HG02870 (cell line): ENCODE measurements around the gene SERPINI1.

Experiments
- ATAC-seq: cut with Tn5 transposase; IDR thresholded peaks from one replicate; pipeline ENCODE4 v1.9.1; 2021; ENCODE audit warnings: mild to moderate bottlenecking, moderate library complexity; ENCODE audit not compliant: unreplicated experiment

Gene SERPINI1

DNA sequence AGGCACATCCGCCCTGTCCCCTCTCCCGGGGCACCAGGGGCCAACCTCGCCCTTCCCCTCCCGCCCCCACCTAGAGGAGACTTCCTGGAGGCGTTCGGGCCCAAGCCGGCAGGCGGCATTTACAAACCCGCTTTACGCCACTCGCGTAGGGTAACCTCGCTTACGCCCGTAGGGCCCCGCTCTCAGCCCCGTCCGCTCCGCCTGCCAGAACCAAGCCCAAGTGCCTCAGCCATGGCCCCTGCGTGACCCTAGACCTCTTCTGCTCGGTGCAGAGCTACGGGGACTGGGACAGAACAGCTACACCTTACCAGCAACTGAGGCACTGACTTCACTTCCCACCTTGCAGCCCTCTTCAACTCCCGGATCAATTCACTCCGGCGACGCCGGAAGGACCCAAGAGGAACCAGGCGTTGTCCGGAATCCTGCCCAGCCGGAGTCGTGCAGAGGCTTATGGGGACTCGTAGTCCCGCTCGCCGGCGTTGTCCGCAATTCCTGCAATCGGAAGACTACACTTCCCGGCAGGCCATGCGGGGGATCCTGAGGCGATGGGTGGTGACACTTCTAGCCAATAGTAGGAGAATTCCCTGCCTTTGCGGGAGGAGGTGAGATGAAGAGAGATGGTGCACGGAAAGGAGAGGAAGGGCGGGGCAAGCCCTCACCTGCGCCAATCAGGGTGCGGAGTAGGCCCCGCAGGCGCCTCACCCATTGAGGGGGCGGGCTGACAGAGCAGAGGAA is 856 bp upstream of the SERPINI1 start, which contains the start of gene PDCD10:
Gene PDCD10, minus strand, starts transcription at position 395 of the 735 bp plus-strand sequence. CDS start 14,735 bp downstream, outside the sequence.
- peak; percentile 88 for ATAC-seq

DNA sequence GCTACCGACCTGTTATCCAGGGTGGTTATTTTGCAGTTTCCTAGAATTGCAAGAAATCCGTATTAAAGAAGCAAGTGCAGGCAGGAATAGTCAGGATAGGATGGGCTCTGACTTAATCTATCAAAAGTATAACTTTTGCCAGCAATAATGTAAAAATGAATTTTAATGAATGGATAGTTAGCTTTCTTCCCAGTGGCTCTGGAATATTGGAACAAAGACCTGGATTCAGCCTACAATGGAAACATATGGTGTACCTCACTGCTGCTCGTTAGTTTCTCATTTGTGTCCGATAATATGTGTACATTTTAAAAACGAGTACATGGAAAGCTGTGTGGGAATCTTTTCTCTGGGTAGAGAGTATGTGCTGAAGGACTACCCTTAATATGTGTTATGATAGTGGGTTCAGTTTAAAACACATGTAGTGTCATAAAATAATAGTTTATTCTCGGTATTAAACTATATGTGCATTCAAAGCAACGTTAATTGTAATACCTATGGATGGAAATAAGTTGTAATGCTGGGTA is 805 bp downstream of the SERPINI1 start:
- no peak for ATAC-seq

DNA sequence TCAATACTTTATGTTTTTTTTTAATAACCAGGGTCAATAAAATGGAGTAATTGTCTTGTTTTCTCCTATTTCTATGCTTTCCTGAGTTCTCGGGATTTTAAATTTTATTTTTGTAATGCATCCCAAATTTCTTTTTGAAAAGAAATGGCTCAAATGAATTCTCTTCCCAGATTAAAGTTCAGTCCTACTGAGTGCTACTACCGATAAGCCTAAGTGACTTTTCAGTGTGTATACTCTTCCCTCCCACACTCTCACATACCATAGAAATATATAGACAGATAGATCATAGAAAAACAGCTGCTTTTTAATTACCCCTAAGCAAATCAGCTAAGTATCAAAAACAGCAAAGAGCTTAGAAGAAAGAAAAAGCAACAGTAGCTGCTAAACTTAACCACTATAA is 1.5 kb downstream of the SERPINI1 start:
- ATAC-seq = no peak

- ATAC-seq = no peak
Observed at GRCh38 chr3:167738037-167738436, 2.5 kb downstream of the SERPINI1 start.

GRCh38 chr3:167739190-167739810 is 3.8 kb downstream of the SERPINI1 start:
- no peak for ATAC-seq

DNA sequence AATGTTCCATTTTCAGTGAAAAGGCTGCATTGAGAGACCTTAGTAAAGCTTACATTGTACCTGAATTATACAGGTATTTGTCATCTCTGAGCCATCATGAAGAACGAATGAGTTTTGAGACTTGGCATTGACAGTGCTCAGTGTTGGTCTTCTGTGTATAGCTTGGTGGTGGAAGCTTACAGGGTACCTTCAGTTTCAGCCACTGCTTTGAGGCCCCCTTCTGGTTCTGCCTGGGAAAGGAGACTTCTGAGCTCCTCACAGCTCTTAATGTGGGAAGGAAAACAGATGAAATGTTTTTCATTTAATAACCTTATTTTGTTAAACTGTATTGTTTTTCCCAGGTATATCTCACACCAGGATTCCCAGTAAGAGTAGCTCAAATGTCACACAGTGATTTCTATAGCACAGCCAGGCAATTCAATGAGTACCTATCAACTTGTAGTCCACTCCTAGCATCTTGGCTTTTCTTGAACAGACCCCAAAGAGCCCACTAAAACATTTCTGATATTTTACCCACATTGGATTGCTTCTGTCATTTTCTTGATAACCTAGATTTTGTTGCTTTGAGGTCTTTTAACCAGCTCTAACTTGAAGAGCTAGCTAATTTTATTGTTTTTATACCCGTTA is 5.6 kb downstream of the SERPINI1 start:
- peak; percentile 94 for ATAC-seq

DNA sequence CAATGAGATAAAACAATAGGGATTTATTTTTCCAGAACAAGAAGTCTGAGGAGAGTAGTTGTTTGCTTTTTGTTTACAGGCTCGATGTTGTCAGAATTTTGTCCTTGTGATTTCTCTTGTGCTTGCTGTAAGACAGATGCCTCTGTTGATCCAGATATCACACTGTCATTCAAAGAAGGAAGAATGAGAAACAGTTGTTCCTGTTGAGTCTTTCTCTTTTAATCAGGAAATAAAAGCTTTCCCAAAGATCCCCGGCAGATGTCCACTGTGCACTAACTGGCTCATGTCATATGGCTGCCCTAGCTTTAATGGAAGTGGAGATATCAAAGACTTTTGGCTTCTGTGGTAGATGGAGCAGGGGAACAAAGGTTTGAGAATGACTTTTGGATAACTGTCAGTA is 6.8 kb downstream of the SERPINI1 start:
- ATAC-seq = no peak

DNA sequence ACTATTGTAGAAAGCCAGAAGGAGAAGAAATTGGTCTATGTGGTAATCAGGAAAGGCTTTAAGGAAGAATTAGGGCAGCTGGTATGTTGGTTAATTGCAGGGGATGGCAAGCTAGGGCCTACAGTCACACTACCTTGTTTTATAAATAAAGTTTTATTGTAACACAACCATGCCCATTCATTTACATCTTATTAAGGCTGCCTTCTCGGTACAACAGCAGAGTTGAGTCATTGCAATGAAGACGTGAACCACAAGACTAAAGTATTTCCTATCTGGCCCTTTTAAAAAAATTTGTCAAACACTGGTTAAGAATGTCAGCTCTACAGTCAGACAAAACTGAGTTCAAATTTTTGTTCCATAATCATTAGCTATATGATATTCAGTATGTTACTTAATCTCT is 8.3 kb downstream of the SERPINI1 start:
- ATAC-seq = no peak

DNA sequence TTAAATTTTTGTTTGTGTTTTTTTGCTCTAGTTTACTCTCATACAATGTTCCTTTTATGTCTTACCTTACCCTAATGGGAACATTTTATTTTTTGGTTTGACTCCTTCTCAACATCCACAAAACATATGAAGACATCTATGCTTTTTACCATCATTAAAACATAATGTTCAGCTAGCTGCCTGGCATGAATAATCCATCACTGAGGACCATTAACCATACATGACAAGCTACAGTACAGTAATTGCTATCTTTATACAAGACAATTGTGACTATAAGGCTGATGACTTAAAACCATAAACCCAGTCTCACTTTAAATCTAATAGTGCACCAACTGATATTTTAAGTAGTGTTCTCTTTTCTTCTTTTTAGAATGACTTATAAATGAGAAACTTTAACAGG is 13.7 kb downstream of the SERPINI1 start:
- no peak for ATAC-seq

DNA sequence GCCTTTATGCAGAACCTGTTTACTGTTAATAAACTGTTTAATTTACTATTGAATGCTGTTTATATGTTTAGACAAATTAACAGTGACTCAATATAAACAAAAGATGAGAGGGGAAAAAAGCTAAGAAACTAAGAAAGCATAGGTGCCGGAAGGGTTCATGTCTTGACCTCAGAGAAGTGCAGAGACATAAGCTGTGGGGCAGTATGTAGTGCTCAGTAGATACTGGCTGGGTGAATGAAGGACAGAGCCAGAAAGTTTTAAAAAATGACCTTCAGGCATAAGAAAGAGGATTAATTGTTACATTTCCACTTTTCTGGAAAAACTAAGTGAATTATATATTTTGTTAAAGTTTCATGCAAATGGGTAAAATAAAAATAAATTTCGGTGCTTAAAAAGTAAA is 14.2 kb downstream of the SERPINI1 start:
- no peak for ATAC-seq

GRCh38 chr3:167750272-167750971 is 14.9 kb downstream of the SERPINI1 start:
- peak; percentile 95 for ATAC-seq

DNA sequence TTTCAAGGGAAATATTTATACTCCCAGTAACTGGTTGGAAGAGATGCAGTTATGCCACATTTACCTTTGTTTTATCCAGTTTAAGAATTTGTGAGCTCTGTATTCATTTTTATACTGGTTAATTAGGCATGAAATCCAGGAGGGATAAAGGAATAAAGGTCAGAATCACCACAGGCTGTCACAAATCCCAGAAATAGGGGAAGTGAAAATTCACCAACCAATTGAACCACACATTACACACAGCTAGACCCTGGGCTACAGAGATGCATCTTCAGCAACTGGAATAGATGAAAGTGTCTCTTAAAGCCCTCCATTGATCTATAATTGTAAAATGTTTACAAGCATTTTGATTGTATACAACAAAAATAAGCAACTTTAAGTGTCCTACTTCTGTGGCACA is 18.5 kb downstream of the SERPINI1 start:
- ATAC-seq = no peak

GRCh38 chr3:167761302-167761701 is 25.8 kb downstream of the SERPINI1 start:
- ATAC-seq = no peak

- no peak for ATAC-seq
Observed at GRCh38 chr3:167762296-167762695, 26.8 kb downstream of the SERPINI1 start.

GRCh38 chr3:167772992-167773391 is 37.5 kb downstream of the SERPINI1 start:
- no peak for ATAC-seq

DNA sequence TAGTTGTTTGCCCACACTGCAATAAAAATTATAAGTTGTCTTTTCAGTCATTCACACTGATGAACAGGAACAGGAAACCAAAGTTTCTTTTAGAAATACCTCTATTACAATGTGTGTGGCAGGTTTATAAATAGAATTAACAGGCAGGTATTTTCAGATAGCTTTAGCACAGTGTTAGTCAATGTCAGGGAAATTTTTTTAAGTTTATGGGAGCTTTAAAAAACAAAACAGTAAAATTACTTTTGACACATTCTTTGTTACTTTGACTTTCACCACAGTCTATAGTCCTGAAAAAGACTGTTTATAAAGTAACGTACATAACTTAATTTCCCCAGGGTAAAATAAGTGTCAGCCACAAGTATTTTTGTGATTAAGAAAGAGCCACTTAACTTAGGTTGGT is 38.1 kb downstream of the SERPINI1 start:
- ATAC-seq = peak; percentile 78

- ATAC-seq = no peak
Observed at GRCh38 chr3:167776066-167776685, 40.7 kb downstream of the SERPINI1 start.

DNA sequence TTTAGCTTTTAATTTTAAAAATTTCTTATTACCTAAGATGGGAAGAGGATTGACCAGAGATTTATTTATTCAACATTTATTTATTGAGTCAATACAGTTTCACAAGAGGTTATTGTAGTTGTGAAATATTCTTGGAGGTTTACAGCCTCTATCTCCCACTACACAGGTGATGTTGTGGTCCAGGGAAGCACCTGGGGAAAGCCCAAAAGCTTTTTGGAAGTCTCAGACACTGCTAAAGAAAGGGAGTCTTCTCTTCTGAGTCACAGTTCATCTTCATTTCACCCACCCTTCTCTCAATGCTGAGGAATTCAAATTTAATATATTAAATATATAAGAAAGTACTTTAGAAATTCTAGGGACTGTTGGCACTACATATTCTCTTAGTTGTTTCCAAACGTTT is 41.8 kb downstream of the SERPINI1 start:
- ATAC-seq = peak; percentile 67

DNA sequence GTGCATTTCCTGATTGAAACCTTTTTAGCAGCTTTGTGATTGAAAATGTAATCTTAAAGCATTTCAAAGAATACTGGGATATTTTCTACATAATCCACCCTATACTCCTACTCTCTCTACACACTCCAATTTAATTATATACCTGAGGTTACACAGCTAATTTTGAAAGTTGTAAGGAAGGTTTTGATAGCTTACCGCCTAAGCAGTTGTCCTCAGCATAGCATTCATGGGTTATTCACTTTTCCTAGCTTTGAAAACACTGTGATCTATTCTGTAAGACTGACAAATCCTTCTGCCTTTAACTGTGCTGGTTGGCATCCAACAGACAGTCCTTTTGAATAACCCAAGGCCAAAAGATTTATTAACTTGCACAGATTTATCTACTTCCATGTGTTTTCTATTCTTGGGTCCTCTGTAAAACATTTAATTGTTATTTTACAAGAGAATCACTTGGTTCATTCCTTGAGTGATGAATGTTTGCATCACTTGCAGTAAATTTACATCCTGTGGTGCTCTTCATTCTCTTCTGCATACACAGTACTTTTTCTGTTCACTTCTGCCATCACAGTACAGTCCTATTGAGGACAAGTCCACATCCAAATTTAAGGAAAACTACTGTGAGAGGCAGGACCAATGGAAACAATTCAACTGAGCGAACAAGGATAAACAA is 44.8 kb downstream of the SERPINI1 start:
- ATAC-seq = no peak

GRCh38 chr3:167783781-167784180 is 48.3 kb downstream of the SERPINI1 start:
- no peak for ATAC-seq
